Cardiac septum (tissue), 1 donor: ENCODE data around the gene ARHGAP10. TPM values are rescaled to one million over a fixed set of nuclear protein-coding genes. Genes with fewer than 3 reads are reported as not detected.
"Not testable (repeated sequence)": the region's sequence is repeated elsewhere in the genome, so short reads cannot be mapped to it uniquely, and the experiment has no call there.

Source experiments
- DNase-seq: peaks from one replicate; pipeline ENCODE4 v3.0.0-alpha.2; 2020; ENCODE audit warnings: low spot score
- intact Hi-C: fragments of 100-400 bp; cut with DNase I; formaldehyde crosslinking; loops from one replicate; pipeline ENCODE4 v1.14.0; 2022
- total RNA-seq: library from RNA; stranded (reverse); fragmentation: NEBNext Ultra II Directional; extraction: Animal tissue kit (Norgen Biotek cat#: 25700); gene quantifications from one replicate; pipeline ENCODE4 v1.2.1, GENCODE V29; 2021
- donor health status: DM: no; HTN: no; CAD: no.

ARHGAP10 gene
- total RNA-seq, 1 donor from 2014 or later, result 41.8 TPM

DNA sequence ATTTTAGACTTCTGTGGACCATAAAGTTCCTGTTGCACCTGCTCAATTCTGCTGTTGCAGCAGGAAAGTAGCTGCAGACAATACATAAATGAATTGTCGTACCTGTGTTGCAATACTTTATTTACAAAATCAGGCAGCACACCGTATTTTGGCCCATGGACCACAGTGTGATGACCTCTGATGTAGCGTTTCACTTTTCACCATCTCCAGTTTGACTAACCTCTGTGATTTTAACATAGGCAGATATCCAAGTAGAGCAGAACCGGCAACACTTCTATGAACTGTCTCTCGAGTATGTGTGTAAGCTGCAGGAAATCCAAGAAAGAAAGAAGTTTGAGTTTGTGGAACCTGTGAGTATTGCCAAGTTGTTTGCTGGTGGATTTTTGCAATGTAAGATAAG lies 132.7 kb downstream of the ARHGAP10 start:
- no peak for DNase-seq
- intact Hi-C loops, result loop anchor here (5.0 to 10.0 kb wide), 2 partner anchors 132 to 250 kb away; partner anchors contain the start of genes ARHGAP10 and TMEM184C

DNA sequence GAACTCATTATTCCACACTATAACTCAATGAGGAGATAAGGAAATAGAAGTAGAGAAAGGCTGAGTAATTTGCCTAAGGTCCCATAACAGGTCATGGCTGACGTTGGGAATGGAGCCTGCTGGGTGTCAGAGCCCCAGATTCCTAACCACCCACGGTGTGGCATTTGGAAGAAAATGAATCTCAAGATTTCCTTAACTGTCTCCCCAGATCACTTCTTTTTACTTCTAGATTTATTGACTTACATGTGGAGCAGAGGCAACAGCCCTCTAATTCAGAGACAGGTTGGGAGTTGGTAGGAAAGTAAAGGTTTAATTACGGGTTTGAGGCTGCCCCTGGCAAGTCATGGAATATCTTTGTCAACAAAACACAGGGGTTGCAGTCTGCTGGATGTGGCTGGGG lies 134.0 kb downstream of the ARHGAP10 start:
- DNase-seq, result no peak
- intact Hi-C loops, result loop anchor here (1.0 to 10.0 kb wide), 2 partner anchors 158 to 251 kb away; partner anchors contain the start of gene TMEM184C

DNA sequence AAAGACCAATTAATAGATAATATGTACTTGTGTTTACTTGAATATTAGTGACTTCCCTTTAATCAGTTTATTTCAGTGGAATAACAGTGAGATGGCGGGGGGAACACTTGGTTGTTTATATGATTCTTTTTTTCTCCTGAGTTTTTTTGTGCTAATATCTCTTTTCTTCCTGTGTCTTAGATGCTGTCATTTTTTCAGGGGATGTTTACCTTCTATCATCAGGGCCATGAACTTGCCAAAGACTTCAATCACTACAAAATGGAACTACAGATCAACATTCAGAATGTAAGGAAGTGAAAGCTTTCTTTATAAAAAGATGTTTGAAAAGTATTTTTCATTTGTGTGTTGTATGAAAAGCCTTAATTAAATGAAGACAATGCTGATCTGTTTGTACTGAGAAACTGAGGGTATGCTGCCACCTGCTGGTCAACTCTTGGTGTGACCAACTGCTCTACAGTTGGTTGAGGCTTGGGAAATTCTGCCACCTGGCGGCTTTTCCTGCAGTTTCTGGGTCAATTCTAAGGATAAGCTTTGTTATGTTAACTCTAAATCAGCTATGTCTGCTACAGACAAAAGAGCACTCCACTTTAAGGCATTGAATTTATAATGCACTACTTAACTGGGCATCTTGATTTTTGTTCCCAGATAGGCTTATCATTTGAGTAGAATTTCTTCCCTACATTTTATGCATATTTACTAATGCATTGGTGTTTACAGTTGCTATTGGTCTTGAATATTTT lies 134.8 kb downstream of the ARHGAP10 start:
- intact Hi-C loops, result loop anchor here (1.0 to 10.0 kb wide), 2 partner anchors 158 to 252 kb away; partner anchors contain the start of gene TMEM184C
- peak; percentile 92 for DNase-seq

DNA sequence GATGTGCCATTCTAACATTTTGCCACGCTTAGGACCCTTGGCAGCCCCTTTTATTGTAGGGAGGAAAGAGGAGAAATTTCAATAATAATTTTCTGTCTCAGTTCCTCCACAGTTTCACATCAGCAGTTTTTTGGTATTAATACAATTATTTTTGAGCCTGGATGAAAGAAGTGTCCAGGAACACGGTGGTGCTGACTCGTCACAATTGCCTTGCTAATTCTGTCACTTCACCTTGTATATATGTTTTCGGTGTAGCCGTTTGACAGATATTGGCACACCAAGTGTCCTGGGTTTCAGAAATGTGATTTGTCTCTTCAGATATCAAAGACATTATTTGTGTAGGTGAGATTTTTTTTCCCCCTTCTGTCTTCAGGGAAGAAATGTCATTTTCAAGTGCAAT lies 142.2 kb downstream of the ARHGAP10 start:
- no peak for DNase-seq
- intact Hi-C loops, result no loop called here

DNA sequence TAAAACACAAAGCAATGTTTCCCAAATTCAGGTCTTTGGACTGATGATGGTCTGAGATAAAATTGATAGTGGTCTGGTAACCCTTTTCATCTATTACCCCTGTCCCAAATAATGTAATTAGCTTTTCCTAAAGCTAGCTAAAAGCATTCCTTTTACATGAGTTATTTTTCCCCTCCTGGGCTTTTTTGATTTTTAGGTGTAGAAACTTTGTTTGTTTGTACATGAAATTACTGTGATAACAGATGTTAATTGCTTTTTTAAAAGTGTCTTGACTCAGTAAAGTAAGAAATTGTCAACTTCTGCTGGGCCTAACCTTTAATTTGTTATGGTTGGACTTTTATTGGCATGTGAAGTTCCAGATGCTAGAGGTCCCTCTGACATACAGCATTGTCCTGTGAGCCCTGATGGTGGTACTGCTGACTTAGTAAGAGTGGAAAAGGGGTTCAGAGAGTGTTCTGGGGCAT lies 145.5 kb downstream of the ARHGAP10 start:
- DNase-seq, result no peak
- intact Hi-C loops, result no loop called here

DNA sequence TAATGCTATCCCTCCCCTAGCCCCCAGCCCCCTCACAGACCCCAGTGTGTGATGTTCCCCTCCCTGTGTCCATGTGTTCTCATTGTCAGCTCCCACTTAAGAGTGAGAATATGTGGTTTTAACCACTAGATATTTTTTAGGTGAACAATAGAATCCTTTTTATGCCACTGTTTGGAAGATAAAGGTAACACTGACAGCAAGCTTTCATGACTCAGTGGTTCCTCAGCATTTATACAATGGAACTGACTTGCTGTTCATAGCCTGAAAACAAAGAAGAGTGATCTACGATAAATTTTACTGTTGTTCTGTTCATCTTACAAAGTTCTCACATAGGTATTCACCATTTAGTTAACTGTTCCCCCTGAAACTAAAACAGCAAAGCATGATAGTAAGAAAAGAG lies 147.8 kb downstream of the ARHGAP10 start:
- intact Hi-C loops, result no loop called here
- DNase-seq, result no peak

DNA sequence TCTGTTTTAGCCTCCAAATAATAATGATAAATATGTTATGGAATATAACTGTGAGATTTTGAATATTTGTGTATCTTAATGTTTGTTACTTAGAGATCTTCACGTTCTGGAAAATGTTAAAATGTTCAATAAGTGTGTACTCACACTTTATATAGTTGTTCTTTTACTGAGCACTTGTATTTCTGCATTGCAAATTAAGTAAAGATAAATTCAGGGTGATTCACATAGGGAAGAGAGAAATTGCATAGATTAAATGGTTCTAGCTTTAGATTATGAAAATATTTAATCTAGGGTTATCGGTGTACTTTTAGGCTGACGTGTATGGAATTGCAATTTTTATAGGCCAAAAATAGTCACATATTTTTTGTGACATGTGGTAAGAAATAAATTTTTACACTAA lies 148.6 kb downstream of the ARHGAP10 start:
- no peak for DNase-seq
- intact Hi-C loops, result no loop called here

DNA sequence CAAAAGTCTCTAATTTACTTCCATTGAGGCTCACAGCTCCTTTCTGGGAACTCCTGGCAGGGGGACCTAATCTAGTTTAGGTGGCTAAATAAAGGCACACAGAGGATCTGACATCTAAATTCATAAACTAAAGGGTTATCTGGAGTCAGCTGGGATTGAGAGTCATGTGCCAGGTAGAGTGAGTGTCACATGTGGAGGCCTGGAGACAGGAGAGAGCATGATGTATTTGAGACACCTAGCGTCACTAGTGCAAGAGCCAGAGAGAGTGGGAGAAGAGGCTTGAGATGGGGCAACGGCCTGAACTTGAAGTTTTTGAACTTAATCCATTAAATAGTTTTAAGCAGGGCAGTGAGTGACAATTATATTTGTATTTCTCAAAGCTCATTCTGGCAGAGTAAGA lies 152.6 kb downstream of the ARHGAP10 start:
- no peak for DNase-seq
- intact Hi-C loops, result no loop called here

DNA sequence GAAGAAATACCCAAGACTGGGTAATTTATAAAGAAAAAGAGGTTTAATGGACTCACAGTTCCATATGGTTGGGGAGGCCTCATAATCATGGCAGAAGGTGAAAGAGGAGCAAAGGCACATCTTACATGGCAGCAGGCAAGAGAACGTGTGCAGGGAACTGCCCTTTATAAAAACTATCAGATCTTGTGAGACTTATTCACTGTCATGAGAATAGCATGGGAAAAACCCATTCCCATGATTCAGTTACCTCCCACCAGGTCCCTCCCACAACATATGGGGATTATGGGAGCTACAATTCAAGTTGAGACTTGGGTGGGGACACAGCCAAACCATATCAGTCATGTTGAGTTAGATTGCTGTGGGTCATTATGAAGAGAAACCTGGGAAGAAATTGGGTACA lies 153.3 kb downstream of the ARHGAP10 start:
- intact Hi-C loops, DNase-seq: not testable (repeated sequence)

DNA sequence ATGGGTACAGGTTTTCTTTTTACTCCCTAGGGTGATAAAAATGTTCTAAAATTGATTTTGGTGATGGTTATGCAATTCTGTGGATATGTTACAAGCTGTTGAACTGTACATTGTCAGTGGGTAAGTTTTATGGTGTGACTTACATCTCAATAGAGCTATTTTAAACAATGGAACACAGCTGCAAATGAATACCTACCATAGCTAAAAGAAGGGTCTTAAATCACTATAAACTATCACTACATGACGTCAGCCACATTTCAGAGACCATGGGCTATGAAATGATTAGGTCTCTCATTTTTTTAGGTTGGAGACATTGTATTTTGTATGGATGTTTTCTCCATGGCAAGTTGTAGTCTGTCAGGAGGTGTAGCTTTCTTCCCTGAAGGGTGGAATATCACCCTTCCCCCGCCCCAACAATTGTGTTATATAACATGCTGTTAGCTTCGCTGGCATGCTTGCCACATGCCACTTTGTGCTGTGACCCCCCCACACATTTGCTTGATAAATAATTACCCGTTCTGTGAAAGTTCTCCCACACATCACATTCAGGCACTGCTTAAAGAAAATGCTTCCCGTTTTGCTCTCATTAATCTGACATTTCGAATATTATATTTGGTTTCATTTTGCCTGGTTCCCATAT lies 159.7 kb downstream of the ARHGAP10 start:
- no peak for DNase-seq
- intact Hi-C loops, result no loop called here

DNA sequence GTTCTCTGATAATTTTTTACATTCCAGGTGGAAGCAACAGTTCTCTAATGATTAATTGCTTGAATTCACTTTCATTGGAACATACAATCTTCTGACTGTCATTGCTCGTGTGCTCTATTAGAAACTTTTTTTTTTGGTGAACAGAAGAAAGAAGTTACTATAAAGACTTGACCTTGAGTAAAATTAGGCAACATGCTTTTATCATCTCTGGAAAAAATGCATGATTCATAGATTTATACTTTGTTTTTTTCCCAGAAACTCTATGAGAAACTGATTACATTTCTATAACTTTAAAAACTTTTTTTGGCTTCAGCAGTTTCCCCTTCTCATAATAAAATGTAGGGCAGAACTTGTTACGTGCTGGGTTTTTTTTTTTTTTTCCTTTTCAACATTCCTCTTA lies 167.6 kb downstream of the ARHGAP10 start:
- no peak for DNase-seq
- intact Hi-C loops, result no loop called here

DNA sequence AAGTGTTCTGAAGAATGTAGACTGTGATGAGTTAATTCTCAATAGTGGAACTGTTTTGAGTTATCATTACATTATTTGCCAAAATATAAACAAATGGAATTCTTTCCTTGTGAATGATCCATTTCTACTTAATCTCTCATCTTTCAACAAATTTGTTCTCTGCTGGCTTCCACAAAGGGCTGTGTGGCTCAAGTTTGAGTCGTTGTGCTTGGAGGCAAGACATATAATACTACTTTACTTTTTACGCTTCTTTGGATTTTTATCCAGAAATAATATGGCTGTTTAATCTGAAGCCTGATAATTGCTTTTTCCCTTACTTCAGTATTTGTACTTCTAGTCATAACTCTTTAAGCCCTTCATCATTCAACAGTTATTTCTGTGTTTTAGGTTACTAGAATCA lies 169.5 kb downstream of the ARHGAP10 start:
- DNase-seq, result no peak
- intact Hi-C loops, result no loop called here

DNA sequence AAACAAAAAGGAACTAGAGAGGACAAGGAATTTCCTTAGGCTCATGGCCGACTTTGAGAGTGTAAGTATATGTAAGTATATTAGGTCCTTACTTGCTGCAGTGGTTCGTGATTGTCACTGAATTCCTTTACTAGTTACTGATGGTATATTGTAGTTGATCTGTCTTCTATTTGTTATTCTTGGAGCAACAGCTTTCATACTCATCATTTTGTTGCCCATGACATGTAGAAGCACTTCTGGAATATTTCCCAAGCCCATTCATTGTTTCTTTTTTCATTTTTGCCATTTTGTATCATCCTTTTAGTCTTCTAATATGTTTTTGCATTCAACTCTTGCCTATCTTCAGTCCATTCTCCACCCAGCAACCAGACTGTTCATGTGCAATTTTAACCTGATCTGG lies 170.0 kb downstream of the ARHGAP10 start:
- DNase-seq, result no peak
- intact Hi-C loops, result no loop called here

DNA sequence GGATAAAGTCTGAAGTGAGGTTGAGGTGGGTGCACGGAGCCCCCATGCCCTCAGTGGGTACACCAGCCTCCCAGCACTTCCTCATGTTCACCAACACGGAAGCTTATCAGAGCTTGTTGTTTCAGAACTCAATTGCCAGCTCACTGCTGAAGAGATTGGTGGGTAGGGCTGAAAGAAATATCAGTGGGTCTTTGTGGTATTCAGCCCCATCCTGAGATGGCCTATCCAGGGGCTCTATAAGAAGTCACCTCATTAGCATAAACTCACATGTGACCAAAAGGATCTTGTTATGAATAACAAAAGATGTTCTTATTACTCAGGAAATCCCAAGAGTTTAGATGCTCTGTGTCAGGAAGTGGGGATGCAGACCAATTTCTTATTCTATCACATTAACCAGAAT lies 177.3 kb downstream of the ARHGAP10 start:
- no peak for DNase-seq
- intact Hi-C loops, result no loop called here

DNA sequence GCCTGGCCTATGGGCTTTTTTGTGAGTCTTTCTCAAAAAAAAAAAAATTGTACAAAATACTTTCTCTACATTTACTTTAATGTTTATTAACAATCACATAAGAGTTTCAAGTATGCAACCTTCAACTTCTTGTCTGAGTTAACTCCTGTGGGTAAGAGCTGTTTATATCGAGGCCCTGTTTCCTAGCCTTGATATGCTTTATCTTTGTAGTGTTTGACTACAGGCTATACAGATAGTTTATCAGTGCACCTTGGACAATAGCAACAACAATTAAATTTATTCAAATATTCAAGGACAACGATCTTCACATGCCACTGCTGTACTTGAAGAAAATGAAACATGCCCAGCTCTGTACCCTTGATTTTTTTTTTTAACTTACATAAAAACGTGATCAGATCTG lies 178.4 kb downstream of the ARHGAP10 start:
- no peak for DNase-seq
- intact Hi-C loops, result no loop called here

DNA sequence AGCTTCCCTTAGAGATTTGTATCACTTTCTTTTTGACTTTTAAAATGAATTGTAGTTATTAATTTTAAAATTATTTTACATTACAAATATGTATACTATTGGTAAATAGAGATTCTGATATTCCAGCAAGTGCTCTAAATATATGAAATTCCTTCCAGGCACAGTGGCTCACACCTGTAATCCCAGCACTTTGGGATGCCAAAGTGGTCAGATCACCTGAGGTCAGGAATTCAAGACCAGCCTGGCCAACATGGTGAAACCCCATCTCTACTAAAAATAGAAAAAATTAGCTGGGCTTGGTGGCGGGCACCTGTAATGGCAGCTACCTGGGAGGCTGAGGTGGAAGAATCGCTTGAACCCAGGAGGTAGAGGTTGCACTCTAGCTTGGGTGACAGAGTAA lies 180.2 kb downstream of the ARHGAP10 start:
- DNase-seq, intact Hi-C loops: not testable (repeated sequence)

DNA sequence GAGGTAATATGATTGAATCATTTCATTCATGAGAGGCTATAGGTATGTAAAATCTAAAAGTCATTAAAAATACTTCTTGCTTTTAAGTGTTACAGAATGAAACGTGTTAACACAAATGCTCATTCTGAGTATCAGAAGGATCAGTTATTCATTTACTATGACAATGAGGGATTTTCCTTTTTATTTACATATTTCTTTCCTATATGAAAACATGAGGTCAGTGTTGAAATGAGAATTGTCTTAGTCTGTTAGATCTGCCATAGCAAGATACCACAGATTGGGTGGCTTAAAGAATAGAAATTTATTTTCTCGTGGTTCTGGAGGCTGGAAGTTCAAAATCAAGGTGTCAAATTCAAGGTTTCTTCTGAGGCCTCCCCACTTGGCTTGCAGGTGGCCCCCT lies 181.2 kb downstream of the ARHGAP10 start:
- intact Hi-C loops, result no loop called here
- DNase-seq, result no peak

DNA sequence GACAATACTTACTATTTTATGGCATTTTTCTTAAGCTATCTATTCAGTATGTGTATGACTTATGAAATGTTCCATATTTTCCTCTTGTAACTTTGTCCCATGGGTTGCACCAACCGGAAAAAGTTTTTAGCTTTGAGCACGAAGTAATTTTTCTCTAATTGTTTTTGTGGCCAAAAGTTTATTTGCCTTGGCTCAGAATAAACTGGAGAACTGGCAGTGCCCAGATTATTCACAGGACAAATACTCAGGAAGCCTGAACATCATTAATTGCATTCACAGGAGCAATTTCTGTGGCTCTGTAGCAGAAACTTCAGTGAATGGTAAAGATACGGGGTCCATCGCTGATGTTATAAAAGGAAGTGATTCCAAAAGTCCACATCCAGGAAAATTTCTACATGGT lies 184.5 kb downstream of the ARHGAP10 start:
- no peak for DNase-seq
- intact Hi-C loops, result no loop called here

DNA sequence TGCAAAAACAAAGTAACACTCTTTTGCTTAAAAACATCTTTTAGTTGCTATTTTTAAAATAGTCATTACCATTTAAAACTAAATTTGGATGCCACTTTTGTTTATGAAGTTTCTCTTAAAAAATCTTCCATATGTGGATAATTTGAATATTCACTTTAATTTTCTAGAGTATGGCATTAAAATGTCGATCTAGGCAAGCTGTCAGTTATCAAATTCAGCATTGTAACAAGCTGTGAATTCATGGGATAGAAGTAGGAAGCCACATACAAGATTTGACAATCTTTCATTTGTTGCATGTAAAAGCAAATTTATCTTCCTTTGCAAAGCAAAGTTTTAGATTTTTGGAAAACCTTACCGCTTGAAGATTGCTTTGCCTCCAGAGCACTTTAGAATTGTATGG lies 191.5 kb downstream of the ARHGAP10 start:
- intact Hi-C loops, result no loop called here
- no peak for DNase-seq

DNA sequence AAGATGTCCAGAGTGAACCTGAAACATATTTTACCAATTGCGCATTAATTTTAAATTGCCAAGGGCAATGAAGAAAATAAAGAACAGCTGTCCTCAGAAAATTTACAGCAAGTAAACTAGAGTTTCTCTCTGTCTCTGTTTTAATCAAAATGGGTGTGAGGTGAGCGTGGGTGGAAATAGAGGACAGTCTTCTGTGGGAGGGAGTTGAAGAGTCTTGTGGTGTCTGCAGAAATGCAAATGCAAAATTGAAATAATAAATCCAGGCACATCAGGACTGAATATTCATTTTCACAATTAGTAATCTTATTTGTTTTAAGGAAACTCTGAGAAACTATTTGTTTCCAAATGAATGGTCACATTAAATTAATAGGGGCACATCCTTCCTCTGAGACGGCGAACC lies 192.0 kb downstream of the ARHGAP10 start:
- no peak for DNase-seq
- intact Hi-C loops, result no loop called here
